A549 (cell line): ENCODE results near the gene FRMD3. TPM values are rescaled to one million over a fixed set of nuclear protein-coding genes. Genes with fewer than 3 reads are reported as not detected.

ENCODE experiments used
- ATAC-seq, 2 experiments: fragments of 200-7000 bp in 1 of 2; fragments of >200 bp in 1 of 2; cut with Nextera tagmentation in 1 of 2; cut with Tn5 transposase in 1 of 2; 3 replicates each; pipeline versions ENCODE4 v1.8.0 to v1.9.1; 2018 to 2020; ENCODE audit warnings: mild to moderate bottlenecking in 1 of 2, moderate library complexity in 1 of 2
- CTCF ChIA-PET: fragments of 300-600 bp; sonication (Branson Sonifier 250); formaldehyde crosslinking; extraction: SDS; loops from one replicate; lab custom pipeline; 2021; ENCODE audit warnings: antibody characterized with exemption, inconsistent platforms; lab: Yijun Ruan, JAX
- POLR2A ChIA-PET: fragments of 350-600 bp; formaldehyde crosslinking; extraction: SDS; loops from one replicate; lab custom pipeline; 2021; ENCODE audit warnings: antibody characterized with exemption, inconsistent platforms; lab: Yijun Ruan, JAX
- DNase-seq, 2 experiments: peaks; one replicate each; pipeline versions ENCODE4 v3.0.0 to v3.0.0-alpha.2; 2011 to 2016; ENCODE audit warnings: low read depth in 1 of 2, low spot score in 1 of 2
- FAIRE-seq: peaks from 2 replicates; lab custom pipeline; 2011; peaks lifted over from hg19 to GRCh38; lab: Jason Lieb, UNC
- H3K27ac ChIP-seq, 2 experiments: fragments of >200 bp; sonication (Bioruptor Twin); formaldehyde crosslinking; 3 replicates each; pipeline ENCODE4 v1.5.1; 2016 to 2017
- H3K4me1 ChIP-seq: fragments of >200 bp; sonication (Bioruptor Twin); formaldehyde crosslinking; 3 replicates; pipeline ENCODE4 v1.6.1; 2016
- H3K4me2 ChIP-seq: fragments of >200 bp; sonication (Bioruptor Twin); formaldehyde crosslinking; 3 replicates; pipeline ENCODE4 v1.6.1; 2016
- H3K4me3 ChIP-seq: fragments of >200 bp; sonication (Bioruptor Twin); formaldehyde crosslinking; 3 replicates; pipeline ENCODE4 v1.5.1; 2016
- H3K9me3 ChIP-seq: fragments of >200 bp; sonication (Bioruptor Twin); formaldehyde crosslinking; 3 replicates; pipeline ENCODE4 v1.6.1; 2016
- CHD4 ChIP-seq: fragments of 200-600 bp; sonication (generic); IDR thresholded peaks from 2 replicates; pipeline ENCODE4 v1.6.1; 2016; ENCODE audit warnings: antibody characterized with exemption, mild to moderate bottlenecking, borderline replicate concordance
- ESRRA ChIP-seq: fragments of 150-350 bp; IDR thresholded peaks from 2 replicates; pipeline ENCODE4 v1.6.1; 2014; ENCODE audit warnings: mild to moderate bottlenecking, low read length, borderline replicate concordance
- FOSB ChIP-seq: fragments of 250-450 bp; sonication (Bioruptor Pico); IDR thresholded peaks from 2 replicates; pipeline ENCODE4 v1.5.0; 2020; ENCODE audit warnings: mild to moderate bottlenecking, moderate library complexity
- FOSL2 ChIP-seq, 2 experiments: fragments of 450-650 bp in 1 of 2; fragments of >200 bp in 1 of 2; sonication (Bioruptor Twin) in 1 of 2; formaldehyde crosslinking; IDR thresholded peaks; 2 replicates each; pipeline versions ENCODE4 v1.5.0 to v1.6.1; 2016 to 2020; ENCODE audit warnings: mild to moderate bottlenecking in 1 of 2, moderate library complexity in 1 of 2
- FOXS1 ChIP-seq: fragments of 250-450 bp; sonication (Bioruptor Pico); IDR thresholded peaks from 2 replicates; pipeline ENCODE4 v1.5.0; 2020; ENCODE audit warnings: mild to moderate bottlenecking, moderate library complexity
- HDAC2 ChIP-seq: fragments of 200-600 bp; sonication (generic); IDR thresholded peaks from 2 replicates; pipeline ENCODE4 v1.6.1; 2016
- HEYL ChIP-seq: fragments of 250-450 bp; sonication (Bioruptor Pico); IDR thresholded peaks from 2 replicates; pipeline ENCODE4 v1.8.0; 2021; ENCODE audit warnings: mild to moderate bottlenecking, moderate library complexity
- HOXA7 ChIP-seq: fragments of 250-450 bp; sonication (Bioruptor Pico); IDR thresholded peaks from 2 replicates; pipeline ENCODE4 v1.5.0; 2020; ENCODE audit warnings: mild to moderate bottlenecking, moderate library complexity
- HOXB5 ChIP-seq: fragments of 250-450 bp; sonication (Bioruptor Pico); IDR thresholded peaks from 2 replicates; pipeline ENCODE4 v1.5.0; 2020; ENCODE audit warnings: mild to moderate bottlenecking, moderate library complexity
- JUNB ChIP-seq: fragments of >200 bp; sonication (Bioruptor Twin); formaldehyde crosslinking; IDR thresholded peaks from 2 replicates; pipeline ENCODE4 v1.6.1; 2016
- KDM1A ChIP-seq: fragments of 200-600 bp; sonication (generic); IDR thresholded peaks from 2 replicates; pipeline ENCODE4 v1.6.1; 2016; ENCODE audit warnings: low read depth, mild to moderate bottlenecking
- MYC ChIP-seq: IDR thresholded peaks from 2 replicates; pipeline ENCODE4 v1.6.1; 2012; ENCODE audit warnings: mild to moderate bottlenecking, inconsistent platforms, low read length, improper control_type of control experiment, borderline replicate concordance
- NFE2L2 ChIP-seq: fragments of 150-350 bp; conservative IDR thresholded peaks from 2 replicates; pipeline ENCODE4 v1.6.1; 2014; ENCODE audit warnings: low read length
- POLR2A ChIP-seq: IDR thresholded peaks from 2 replicates; pipeline ENCODE4 v1.6.1; 2012; ENCODE audit warnings: mild to moderate bottlenecking, low read length
- POLR2AphosphoS2 ChIP-seq: conservative IDR thresholded peaks from 2 replicates; pipeline ENCODE4 v1.6.1; 2012; ENCODE audit warnings: low read length, improper control_type of control experiment, inconsistent platforms
- RAD21 ChIP-seq, 2 experiments: fragments of >200 bp in 1 of 2; sonication (Bioruptor Twin) in 1 of 2; formaldehyde crosslinking in 1 of 2; IDR thresholded peaks in 1 of 2; conservative IDR thresholded peaks in 1 of 2; 2 replicates in 1 of 2; 3 replicates in 1 of 2; pipeline ENCODE4 v1.6.1; 2012 to 2018; ENCODE audit warnings: inconsistent platforms in 1 of 2
- RCOR1 ChIP-seq: fragments of 150-350 bp; IDR thresholded peaks from 2 replicates; pipeline ENCODE4 v1.6.1; 2014; ENCODE audit warnings: antibody characterized with exemption, low read length, low read depth
- TFCP2L1 ChIP-seq: fragments of 250-450 bp; sonication (Bioruptor Pico); IDR thresholded peaks from 2 replicates; pipeline ENCODE4 v1.5.0; 2021; ENCODE audit warnings: mild to moderate bottlenecking
- TP53 ChIP-seq: fragments of 250-450 bp; sonication (Bioruptor Pico); IDR thresholded peaks from 2 replicates; pipeline ENCODE4 v1.5.0; 2021; ENCODE audit warnings: mild to moderate bottlenecking, moderate library complexity
- ZFP36 ChIP-seq: fragments of 450-650 bp; IDR thresholded peaks from 2 replicates; pipeline ENCODE4 v1.6.1; 2014; ENCODE audit warnings: borderline replicate concordance; ENCODE audit not compliant: partially characterized antibody
- WGBS: methylation state at CpG from one replicate; pipeline ENCODE4 v1.1.6; 2017; ENCODE audit errors: missing lambda C conversion rate; 5-methylcytosine and 5-hydroxymethylcytosine counted together
- polyA plus RNA-seq, 4 experiments: library from polyadenylated mRNA; depleted of rRNA in 3 of 4; stranded (reverse); fragments of >200 nt; fragmentation: RNase III in 1 of 4; extraction: RNeasy Plus Mini Kit Qiagen cat#74134 plus additional on column Dnase treatment in 1 of 4; gene quantifications; 2 replicates in 3 of 4; 3 replicates in 1 of 4; pipeline ENCODE4 v1.2.3, GENCODE V29; 2011 to 2017
- TF ChIP-seq, protein P1 (sequence below): fragments of 150-350 bp; IDR thresholded peaks from 2 replicates; pipeline ENCODE4 v1.6.1; 2014; ENCODE audit warnings: low read depth, mild to moderate bottlenecking, low read length
- TF ChIP-seq, protein P2 (sequence below): fragments of >200 bp; sonication (Bioruptor Twin); formaldehyde crosslinking; IDR thresholded peaks from 3 replicates; pipeline ENCODE4 v1.5.1; 2016
- TF ChIP-seq, protein P3 (sequence below): IDR thresholded peaks from 2 replicates; pipeline ENCODE4 v1.6.1; 2012; ENCODE audit warnings: low read depth, borderline replicate concordance
- TF ChIP-seq, protein P4 (sequence below): fragments of 250-450 bp; sonication (Bioruptor Pico); IDR thresholded peaks from 2 replicates; pipeline ENCODE4 v1.5.0; 2021; ENCODE audit warnings: mild to moderate bottlenecking, moderate library complexity, borderline replicate concordance

Gene FRMD3
- polyA plus RNA-seq, 2 of the 4 experiments (the other 2 are of a cell fraction), result 1.7 to 3.3 TPM

DNA sequence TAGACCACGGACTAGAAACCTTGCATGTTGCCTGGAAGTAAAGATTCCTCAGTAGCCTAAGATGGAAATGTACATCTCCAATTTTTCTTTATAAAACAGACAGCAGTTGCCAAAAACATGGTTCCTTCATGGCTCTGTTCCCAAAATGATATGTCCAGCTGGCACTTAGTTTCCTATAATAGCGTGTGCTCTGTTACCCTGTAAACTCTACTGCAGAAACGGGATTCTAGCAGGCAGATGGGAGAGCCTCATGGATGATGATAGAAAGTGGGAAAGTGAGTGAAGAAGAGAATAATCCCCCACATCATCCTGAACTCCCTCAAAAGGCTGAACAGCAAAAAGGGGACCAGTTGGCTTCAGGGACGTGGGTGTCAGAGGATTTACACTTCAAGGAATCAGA is 118.2 kb downstream of the FRMD3 start:
- TF ChIP-seq NFE2L2 (no peak), MYC (no peak), POLR2A (no peak), ZFP36 (no peak), RCOR1 (no peak), POLR2AphosphoS2 (no peak), FOSB (no peak), HOXB5 (CRISPR knock-in tag) (no peak), KDM1A (no peak), FOXS1 (CRISPR knock-in tag) (no peak), HEYL (no peak), HOXA7 (no peak), FOSL2 (IDR thresholded peaks at IDR 0.05) (no peak), FOSL2 (CRISPR knock-in tag; IDR thresholded peaks at IDR 0.05) (no peak), HDAC2 (no peak)
- TF ChIP-seq, protein P1, sequence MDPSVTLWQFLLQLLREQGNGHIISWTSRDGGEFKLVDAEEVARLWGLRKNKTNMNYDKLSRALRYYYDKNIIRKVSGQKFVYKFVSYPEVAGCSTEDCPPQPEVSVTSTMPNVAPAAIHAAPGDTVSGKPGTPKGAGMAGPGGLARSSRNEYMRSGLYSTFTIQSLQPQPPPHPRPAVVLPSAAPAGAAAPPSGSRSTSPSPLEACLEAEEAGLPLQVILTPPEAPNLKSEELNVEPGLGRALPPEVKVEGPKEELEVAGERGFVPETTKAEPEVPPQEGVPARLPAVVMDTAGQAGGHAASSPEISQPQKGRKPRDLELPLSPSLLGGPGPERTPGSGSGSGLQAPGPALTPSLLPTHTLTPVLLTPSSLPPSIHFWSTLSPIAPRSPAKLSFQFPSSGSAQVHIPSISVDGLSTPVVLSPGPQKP, result no peak
- TF ChIP-seq, protein P2, sequence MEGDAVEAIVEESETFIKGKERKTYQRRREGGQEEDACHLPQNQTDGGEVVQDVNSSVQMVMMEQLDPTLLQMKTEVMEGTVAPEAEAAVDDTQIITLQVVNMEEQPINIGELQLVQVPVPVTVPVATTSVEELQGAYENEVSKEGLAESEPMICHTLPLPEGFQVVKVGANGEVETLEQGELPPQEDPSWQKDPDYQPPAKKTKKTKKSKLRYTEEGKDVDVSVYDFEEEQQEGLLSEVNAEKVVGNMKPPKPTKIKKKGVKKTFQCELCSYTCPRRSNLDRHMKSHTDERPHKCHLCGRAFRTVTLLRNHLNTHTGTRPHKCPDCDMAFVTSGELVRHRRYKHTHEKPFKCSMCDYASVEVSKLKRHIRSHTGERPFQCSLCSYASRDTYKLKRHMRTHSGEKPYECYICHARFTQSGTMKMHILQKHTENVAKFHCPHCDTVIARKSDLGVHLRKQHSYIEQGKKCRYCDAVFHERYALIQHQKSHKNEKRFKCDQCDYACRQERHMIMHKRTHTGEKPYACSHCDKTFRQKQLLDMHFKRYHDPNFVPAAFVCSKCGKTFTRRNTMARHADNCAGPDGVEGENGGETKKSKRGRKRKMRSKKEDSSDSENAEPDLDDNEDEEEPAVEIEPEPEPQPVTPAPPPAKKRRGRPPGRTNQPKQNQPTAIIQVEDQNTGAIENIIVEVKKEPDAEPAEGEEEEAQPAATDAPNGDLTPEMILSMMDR, result no peak
- TF ChIP-seq, protein P3, sequence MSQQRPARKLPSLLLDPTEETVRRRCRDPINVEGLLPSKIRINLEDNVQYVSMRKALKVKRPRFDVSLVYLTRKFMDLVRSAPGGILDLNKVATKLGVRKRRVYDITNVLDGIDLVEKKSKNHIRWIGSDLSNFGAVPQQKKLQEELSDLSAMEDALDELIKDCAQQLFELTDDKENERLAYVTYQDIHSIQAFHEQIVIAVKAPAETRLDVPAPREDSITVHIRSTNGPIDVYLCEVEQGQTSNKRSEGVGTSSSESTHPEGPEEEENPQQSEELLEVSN, result no peak
- POLR2A ChIA-PET, result interaction anchor here (1.2 kb wide), 1 partner anchor 9 kb away, joined by 3 read pairs; no protein-coding TSS in a partner anchor
- no peak overlapping the region for H3K4me2 ChIP-seq
- no peak for ATAC-seq
- no peaks in the 10 kb centered on the region for H3K9me3 ChIP-seq
- DNase-seq, result no peak
- no peak overlapping the region for H3K27ac ChIP-seq
- no peak overlapping the region for H3K4me3 ChIP-seq
- WGBS, result 52% methylated on average over 4 of the region's 4 CpGs
- FAIRE-seq, result no peak
- CTCF ChIA-PET, result interaction anchor here (0.8 to 1.7 kb wide), 4 partner anchors 9 to 118 kb away, joined by 3 to 4 read pairs (median 4); partner anchors contain the start of gene FRMD3
- H3K4me1 ChIP-seq, result no peaks in the 10 kb centered on the region

DNA sequence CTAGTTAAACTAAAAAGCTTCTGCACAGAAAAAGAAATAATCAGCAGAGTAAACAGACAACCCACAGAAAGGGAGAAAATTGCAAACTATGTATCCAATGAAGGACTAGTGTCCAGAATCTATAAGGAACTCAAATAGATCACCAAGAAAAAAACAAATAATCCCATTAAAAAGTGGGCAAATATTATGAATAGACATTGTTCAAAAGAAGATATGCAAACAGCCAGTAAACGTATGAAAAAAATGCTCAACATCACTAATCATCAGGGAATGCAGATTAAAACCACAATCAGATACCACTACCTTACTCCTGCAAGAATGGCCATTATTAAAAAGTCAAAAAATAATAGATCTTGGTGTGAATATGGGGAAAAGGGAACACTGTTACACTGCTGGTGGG is 119.9 kb downstream of the FRMD3 start:
- Histone ChIP-seq H3K9me3 (no peaks in the 10 kb centered on the region), H3K4me1 (no peaks in the 10 kb centered on the region), H3K4me3 (no peak overlapping the region)
- FAIRE-seq, result no peak
- POLR2A ChIA-PET, result no interaction called here
- TF ChIP-seq TP53 (CRISPR knock-in tag), result no peak
- TF ChIP-seq ESRRA, result no peak
- TF ChIP-seq RCOR1, result no peak
- TF ChIP-seq CHD4, result no peak
- TF ChIP-seq, all 56 proteins: peak for 0
- no peak for DNase-seq
- 24% methylated on average over 1 of the region's 1 CpG for WGBS
- no peak overlapping the region for H3K27ac ChIP-seq
- H3K4me2 ChIP-seq, result no peak overlapping the region
- no peak for ATAC-seq
- CTCF ChIA-PET, result no interaction called here

DNA sequence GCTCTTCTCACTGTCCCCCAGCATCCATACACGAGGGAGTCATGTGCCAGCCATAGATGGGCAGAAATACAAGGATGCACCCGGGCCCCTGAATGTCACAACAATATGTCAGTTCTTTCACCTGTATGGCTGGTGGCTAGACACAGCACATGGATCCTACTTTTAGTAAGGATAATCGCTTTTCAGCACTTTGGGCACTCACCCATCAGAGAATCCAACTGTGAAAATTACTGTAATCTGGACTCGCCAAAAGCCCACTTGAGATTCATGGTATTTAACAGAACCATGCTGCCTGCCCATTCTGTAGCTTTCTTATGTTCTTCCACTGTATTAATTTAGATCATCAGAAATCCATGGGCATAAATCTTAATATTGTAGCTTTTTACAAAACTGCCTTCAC is 124.8 kb downstream of the FRMD3 start:
- no peak overlapping the region for H3K27ac ChIP-seq
- no peak for FAIRE-seq
- H3K4me1 ChIP-seq, result no peaks in the 10 kb centered on the region
- POLR2A ChIA-PET, result no interaction called here
- TF ChIP-seq, protein P4, sequence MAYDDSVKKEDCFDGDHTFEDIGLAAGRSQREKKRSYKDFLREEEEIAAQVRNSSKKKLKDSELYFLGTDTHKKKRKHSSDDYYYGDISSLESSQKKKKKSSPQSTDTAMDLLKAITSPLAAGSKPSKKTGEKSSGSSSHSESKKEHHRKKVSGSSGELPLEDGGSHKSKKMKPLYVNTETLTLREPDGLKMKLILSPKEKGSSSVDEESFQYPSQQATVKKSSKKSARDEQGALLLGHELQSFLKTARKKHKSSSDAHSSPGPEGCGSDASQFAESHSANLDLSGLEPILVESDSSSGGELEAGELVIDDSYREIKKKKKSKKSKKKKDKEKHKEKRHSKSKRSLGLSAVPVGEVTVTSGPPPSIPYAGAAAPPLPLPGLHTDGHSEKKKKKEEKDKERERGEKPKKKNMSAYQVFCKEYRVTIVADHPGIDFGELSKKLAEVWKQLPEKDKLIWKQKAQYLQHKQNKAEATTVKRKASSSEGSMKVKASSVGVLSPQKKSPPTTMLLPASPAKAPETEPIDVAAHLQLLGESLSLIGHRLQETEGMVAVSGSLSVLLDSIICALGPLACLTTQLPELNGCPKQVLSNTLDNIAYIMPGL, result no peak
- TF ChIP-seq JUNB, result no peak
- no peak for TF ChIP-seq RAD21 (conservative IDR thresholded peaks at IDR 0.05 in 1 of 2, IDR thresholded peaks at IDR 0.05 in 1 of 2)
- TF ChIP-seq TFCP2L1 (CRISPR knock-in tag), result no peak
- ATAC-seq, result no peak
- no peak overlapping the region for H3K4me3 ChIP-seq
- H3K9me3 ChIP-seq, result no peaks in the 10 kb centered on the region
- WGBS, result 44% methylated on average over 4 of the region's 4 CpGs
- no peak overlapping the region for H3K4me2 ChIP-seq
- CTCF ChIA-PET, result no interaction called here
- no peak for DNase-seq
